ENCODE measurements around the gene RAD51B. TPM values are rescaled to one million over a fixed set of nuclear protein-coding genes. Genes with fewer than 3 reads are reported as not detected.
A peak's percentile ranks its signal among the peaks of the same experiment; 100 is the strongest.

RAD51B gene
- total and polyA plus RNA-seq, 7 donors: 2.4 to 24.4 (median 7.1) TPM

DNA sequence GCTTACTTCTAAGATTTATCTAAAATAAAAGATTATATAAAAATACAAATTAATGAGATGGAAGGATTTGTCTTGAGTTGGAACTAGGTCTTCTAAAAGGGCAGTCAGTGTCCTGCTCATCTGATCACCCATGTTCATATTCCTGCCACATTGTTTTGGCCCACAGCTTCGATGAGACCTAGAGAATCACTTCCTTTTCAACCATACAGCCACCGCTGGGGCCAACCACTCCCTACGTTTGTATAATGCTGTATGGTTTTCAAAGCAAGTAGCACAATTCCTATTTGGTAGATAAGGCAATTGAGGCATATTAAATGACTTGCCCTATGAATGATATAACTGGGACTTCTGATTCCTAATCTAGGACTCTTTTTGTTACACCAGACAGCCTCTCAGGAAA, 723.9 kb downstream of the RAD51B start:
- Histone ChIP-seq H3K36me3 (no peaks in the 10 kb centered on the region), H3K4me3 (no peak overlapping the region), H3K27ac (peak overlapping the region; percentile 93 to 96 (median 96)), H3K4me1 (peaks cover 0 to 81% (median 60%) of the 10 kb centered on the region in 4 donors), H3K9me3 (no peaks in the 10 kb centered on the region), H3K27me3 (no peaks in the 10 kb centered on the region)
- DNase-seq: no peak
- TF ChIP-seq, protein P1, sequence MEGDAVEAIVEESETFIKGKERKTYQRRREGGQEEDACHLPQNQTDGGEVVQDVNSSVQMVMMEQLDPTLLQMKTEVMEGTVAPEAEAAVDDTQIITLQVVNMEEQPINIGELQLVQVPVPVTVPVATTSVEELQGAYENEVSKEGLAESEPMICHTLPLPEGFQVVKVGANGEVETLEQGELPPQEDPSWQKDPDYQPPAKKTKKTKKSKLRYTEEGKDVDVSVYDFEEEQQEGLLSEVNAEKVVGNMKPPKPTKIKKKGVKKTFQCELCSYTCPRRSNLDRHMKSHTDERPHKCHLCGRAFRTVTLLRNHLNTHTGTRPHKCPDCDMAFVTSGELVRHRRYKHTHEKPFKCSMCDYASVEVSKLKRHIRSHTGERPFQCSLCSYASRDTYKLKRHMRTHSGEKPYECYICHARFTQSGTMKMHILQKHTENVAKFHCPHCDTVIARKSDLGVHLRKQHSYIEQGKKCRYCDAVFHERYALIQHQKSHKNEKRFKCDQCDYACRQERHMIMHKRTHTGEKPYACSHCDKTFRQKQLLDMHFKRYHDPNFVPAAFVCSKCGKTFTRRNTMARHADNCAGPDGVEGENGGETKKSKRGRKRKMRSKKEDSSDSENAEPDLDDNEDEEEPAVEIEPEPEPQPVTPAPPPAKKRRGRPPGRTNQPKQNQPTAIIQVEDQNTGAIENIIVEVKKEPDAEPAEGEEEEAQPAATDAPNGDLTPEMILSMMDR (IDR thresholded peaks at IDR 0.05): no peak
- TF ChIP-seq POLR2A (IDR thresholded peaks at IDR 0.05): no peak
- no peak for TF ChIP-seq POLR2AphosphoS5 (IDR thresholded peaks at IDR 0.05)
- TF ChIP-seq EP300 (IDR thresholded peaks at IDR 0.05): no peak
- intact Hi-C loops (cut with DNase I): no loop called here
- WGBS, 2 donors: 66 to 84% methylated on average over 3 of the region's 3 CpGs

DNA sequence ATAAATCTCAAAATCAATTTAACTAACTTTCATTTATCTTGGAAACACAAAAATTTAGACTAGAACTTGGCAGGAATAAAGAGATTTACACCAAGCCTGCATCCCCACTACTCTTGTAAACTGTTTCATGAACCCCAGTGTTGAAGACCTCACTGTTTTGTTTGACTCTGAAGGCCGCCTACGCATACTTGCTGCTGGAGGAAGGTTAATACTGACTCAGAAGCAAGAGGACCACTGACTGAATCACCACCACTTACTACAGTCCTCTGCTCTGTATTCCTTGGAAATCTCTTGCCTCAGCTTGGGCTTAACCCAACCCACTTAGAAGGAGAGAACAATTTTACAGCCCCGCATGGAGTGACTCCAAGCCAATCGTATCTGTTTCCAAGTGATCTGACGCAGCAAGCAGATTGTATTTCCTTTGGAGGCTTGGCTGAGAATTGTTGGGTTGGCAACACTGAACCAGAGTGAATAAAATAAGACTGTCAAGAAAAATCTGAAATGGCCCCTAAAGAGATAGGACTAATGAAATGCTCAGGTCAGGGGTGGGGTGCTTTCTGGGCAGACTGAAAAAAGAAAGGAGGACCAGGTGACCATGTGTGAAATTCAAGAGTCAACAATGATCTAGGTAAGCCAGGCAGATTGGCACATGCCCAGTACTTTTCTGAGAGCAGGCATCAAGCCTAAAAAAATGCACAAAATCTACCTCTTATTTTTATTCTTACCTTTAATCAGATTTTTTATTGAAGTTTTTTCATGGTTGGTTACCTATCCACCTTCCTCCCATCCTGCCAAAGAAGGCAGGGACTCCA, 724.7 kb downstream of the RAD51B start:
- peaks cover 0 to 83% (median 67%) of the 10 kb centered on the region in 4 donors for H3K4me1 ChIP-seq
- H3K36me3 ChIP-seq: no peaks in the 10 kb centered on the region
- peak overlapping the region; percentile 93 to 96 (median 96) for H3K27ac ChIP-seq
- WGBS, 2 donors: 76 to 89% methylated on average over 5 of the region's 5 CpGs
- H3K9me3 ChIP-seq: no peaks in the 10 kb centered on the region
- no peaks in the 10 kb centered on the region for H3K27me3 ChIP-seq
- TF ChIP-seq EP300 (IDR thresholded peaks at IDR 0.05): peak; percentile 9 to 91 (median 81)
- TF ChIP-seq, protein P1 (IDR thresholded peaks at IDR 0.05): no peak
- peak; percentile 81 to 91 (median 88) for TF ChIP-seq POLR2AphosphoS5 (IDR thresholded peaks at IDR 0.05)
- peak in 1 of 2 donors; percentile 27 for TF ChIP-seq POLR2A (IDR thresholded peaks at IDR 0.05)
- intact Hi-C loops (cut with DNase I): no loop called here
- no peak overlapping the region for H3K4me3 ChIP-seq
- peak; percentile 97 for DNase-seq

DNA sequence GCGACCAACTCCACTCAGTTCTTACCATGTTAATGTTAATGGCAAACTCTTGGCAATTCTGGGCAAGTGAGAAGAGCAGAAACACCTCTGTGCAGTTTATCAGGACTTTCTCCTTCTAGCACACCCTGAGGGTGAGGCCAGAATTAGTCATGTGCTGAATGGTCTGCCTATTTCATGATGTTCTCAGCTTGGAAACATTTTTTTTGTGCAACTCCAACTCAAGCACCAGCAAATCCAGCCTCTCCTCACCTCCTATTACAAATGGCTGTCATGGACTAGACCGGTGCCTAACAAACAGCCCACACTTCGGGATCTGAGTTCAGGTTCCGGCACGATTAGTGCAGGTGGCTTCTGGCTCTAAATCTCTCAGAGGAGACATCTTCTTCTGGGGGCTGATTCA, 727.3 kb downstream of the RAD51B start:
- Histone ChIP-seq H3K9me3 (no peaks in the 10 kb centered on the region), H3K4me1 (peaks cover 0 to 88% (median 80%) of the 10 kb centered on the region in 4 donors), H3K4me3 (no peak overlapping the region), H3K27ac (peak overlapping the region; percentile 93 to 96 (median 96)), H3K27me3 (no peaks in the 10 kb centered on the region), H3K36me3 (no peaks in the 10 kb centered on the region)
- 95% methylated on average over 5 of the region's 5 CpGs for WGBS, 2 donors
- no peak for DNase-seq
- TF ChIP-seq POLR2A (IDR thresholded peaks at IDR 0.05) (no peak), EP300 (IDR thresholded peaks at IDR 0.05) (peak in 1 of 4 donors; percentile 42), POLR2AphosphoS5 (IDR thresholded peaks at IDR 0.05) (peak; percentile 51 to 64 (median 56))
- TF ChIP-seq, protein P1 (IDR thresholded peaks at IDR 0.05): no peak
- intact Hi-C loops (cut with DNase I): loop anchor here (1.0 to 5.0 kb wide), 11 partner anchors 42 to 605 kb away; partner anchors contain the start of gene ZFP36L1

DNA sequence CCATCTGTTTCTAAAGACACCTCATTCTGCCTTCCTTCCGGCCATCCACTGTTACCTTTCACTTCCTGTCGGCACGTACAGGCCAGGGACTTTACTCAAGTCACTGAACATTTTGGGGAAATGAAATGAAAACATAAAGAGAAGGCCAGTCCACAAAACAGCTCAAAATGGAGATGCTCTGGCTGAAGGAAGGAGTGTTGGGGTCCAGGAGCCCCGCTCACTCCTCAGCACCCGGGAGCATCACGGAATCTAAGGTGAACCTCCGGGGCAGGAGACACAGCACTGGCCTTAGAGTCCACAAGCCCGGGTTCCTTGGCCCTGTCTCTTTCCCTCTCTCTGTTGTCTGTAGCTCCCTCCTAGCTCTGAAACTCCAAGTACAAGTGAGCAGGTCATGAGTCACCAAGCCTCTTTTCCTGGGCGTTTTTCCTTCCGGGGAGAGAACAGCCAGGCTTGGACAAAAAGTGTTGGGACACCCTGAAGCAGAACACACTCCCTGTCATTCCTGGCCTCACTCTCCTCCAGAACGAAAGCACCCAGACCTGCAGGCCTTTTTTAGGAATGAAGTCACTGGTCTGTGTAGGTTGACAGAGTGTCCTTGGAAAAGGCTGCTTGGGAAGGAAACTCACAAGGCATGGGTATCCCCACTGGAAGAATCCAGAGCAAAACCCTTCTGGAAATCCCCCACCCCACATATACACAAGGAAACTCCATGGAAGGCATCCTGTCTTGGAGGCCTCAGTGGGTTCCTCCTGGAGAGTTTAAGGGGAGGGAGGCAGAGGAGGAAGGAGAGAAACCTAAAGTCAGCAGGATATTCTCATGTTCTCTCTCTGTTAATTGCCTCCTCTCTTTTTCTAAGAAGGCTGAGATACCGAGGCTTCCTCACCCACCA, 728.0 kb downstream of the RAD51B start:
- H3K9me3 ChIP-seq: no peaks in the 10 kb centered on the region
- intact Hi-C loops (cut with DNase I): loop anchor here (1.0 to 5.0 kb wide), 11 partner anchors 42 to 605 kb away; partner anchors contain the start of gene ZFP36L1
- H3K27ac ChIP-seq: peak overlapping the region; percentile 93 to 96 (median 96)
- H3K4me3 ChIP-seq: no peak overlapping the region
- H3K27me3 ChIP-seq: no peaks in the 10 kb centered on the region
- peaks cover 0 to 93% (median 83%) of the 10 kb centered on the region in 4 donors for H3K4me1 ChIP-seq
- WGBS, 2 donors: 77 to 82% methylated on average over 12 of the region's 12 CpGs
- DNase-seq: peak; percentile 97
- peak in 1 of 2 donors; percentile 35 for TF ChIP-seq POLR2A (IDR thresholded peaks at IDR 0.05)
- TF ChIP-seq EP300 (IDR thresholded peaks at IDR 0.05): peak; percentile 91 to 99 (median 98)
- peak; percentile 92 to 95 (median 94) for TF ChIP-seq POLR2AphosphoS5 (IDR thresholded peaks at IDR 0.05)
- TF ChIP-seq, protein P1 (IDR thresholded peaks at IDR 0.05): no peak
- no peaks in the 10 kb centered on the region for H3K36me3 ChIP-seq
